Vagina (tissue), 2 donors: ENCODE data around the gene SSB.
"Not testable (repeated sequence)": the region's sequence is repeated elsewhere in the genome, so short reads cannot be mapped to it uniquely, and the experiment has no call there.

Source experiments
- POLR2A ChIP-seq, 2 donors: fragments of 450-650 bp; IDR thresholded peaks; one replicate each; pipeline ENCODE4 v1.6.1; 2017; ENCODE audit warnings: antibody characterized with exemption in 2 of 2, mild to moderate bottlenecking in 2 of 2, moderate library complexity in 2 of 2
- POLR2AphosphoS5 ChIP-seq, 2 donors: sonication (generic); formaldehyde crosslinking; IDR thresholded peaks; one replicate each; pipeline ENCODE4 v1.9.0; 2017; ENCODE audit warnings: antibody characterized with exemption in 2 of 2, mild to moderate bottlenecking in 2 of 2, low read depth in 1 of 2; ENCODE audit not compliant: insufficient read depth in 1 of 2
- TF ChIP-seq, protein P1 (sequence below), 3 experiments: fragments of 450-650 bp in 2 of 3; fragments of 200-600 bp in 1 of 3; sonication (generic) in 1 of 3; IDR thresholded peaks; one replicate each; pipeline ENCODE4 v1.5.1; 2017 to 2019; ENCODE audit warnings: antibody characterized with exemption in 3 of 3, mild to moderate bottlenecking in 2 of 3, moderate library complexity in 2 of 3

GRCh38 chr2:169760798-169761197 is 37.9 kb upstream of the SSB start:
- not testable (repeated sequence) for TF ChIP-seq POLR2A (IDR thresholded peaks at IDR 0.05); POLR2AphosphoS5 (IDR thresholded peaks at IDR 0.05; ENCODE audit: insufficient read depth in 1 of 2, low read depth in 1 of 2)
- TF ChIP-seq, protein P1, sequence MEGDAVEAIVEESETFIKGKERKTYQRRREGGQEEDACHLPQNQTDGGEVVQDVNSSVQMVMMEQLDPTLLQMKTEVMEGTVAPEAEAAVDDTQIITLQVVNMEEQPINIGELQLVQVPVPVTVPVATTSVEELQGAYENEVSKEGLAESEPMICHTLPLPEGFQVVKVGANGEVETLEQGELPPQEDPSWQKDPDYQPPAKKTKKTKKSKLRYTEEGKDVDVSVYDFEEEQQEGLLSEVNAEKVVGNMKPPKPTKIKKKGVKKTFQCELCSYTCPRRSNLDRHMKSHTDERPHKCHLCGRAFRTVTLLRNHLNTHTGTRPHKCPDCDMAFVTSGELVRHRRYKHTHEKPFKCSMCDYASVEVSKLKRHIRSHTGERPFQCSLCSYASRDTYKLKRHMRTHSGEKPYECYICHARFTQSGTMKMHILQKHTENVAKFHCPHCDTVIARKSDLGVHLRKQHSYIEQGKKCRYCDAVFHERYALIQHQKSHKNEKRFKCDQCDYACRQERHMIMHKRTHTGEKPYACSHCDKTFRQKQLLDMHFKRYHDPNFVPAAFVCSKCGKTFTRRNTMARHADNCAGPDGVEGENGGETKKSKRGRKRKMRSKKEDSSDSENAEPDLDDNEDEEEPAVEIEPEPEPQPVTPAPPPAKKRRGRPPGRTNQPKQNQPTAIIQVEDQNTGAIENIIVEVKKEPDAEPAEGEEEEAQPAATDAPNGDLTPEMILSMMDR (IDR thresholded peaks at IDR 0.05), result not testable (repeated sequence)
